ENCODE measurements around the gene CFAP97.
"Not testable (repeated sequence)": the region's sequence is repeated elsewhere in the genome, so short reads cannot be mapped to it uniquely, and the experiment has no call there.

The CFAP97 gene

GRCh38 chr4:185243879-185244278 is 40.1 kb upstream of the CFAP97 start:
- DNase-seq (ENCODE audit: low read depth in 1 of 2, low spot score in 1 of 2): no peak
- H3K27ac ChIP-seq (replicated peaks): no peak overlapping the region
- no peak overlapping the region for H3K4me3 ChIP-seq (replicated peaks; ENCODE audit: insufficient read depth, low read length)
- TF ChIP-seq POLR2AphosphoS5 (IDR thresholded peaks at IDR 0.05; ENCODE audit: low read depth): no peak
- no peak for TF ChIP-seq REST (IDR thresholded peaks at IDR 0.05; ENCODE audit: insufficient replicate concordance, low read depth)
- TF ChIP-seq CTCF (IDR thresholded peaks at IDR 0.05; ENCODE audit: insufficient read depth, low read length): no peak
- no peak for TF ChIP-seq GABPA (IDR thresholded peaks at IDR 0.05; ENCODE audit: low read depth)
- no peak for TF ChIP-seq SPI1 (IDR thresholded peaks at IDR 0.05; ENCODE audit: borderline replicate concordance, low read depth)
- H3K27me3 ChIP-seq (ENCODE audit: insufficient read depth, poor library complexity, severe bottlenecking): no peaks in the 10 kb centered on the region

- Histone ChIP-seq H3K27me3 (ENCODE audit: insufficient read depth, poor library complexity, severe bottlenecking) (no peaks in the 10 kb centered on the region), H3K27ac (replicated peaks) (no peak overlapping the region)
- no peak for DNase-seq (ENCODE audit: low read depth in 1 of 2, low spot score in 1 of 2)
Measured at GRCh38 chr4:185242749-185243533, 39.1 kb upstream of the CFAP97 start.

GRCh38 chr4:185240486-185240885 is 36.7 kb upstream of the CFAP97 start:
- H3K27me3 ChIP-seq (ENCODE audit: insufficient read depth, poor library complexity, severe bottlenecking); H3K4me3 ChIP-seq (replicated peaks; ENCODE audit: insufficient read depth, low read length); H3K27ac ChIP-seq (replicated peaks); DNase-seq (ENCODE audit: low read depth in 1 of 2, low spot score in 1 of 2): not testable (repeated sequence)

More at GRCh38 chr4:185242749-185243533, 39.1 kb upstream of the CFAP97 start:
- H3K4me3 ChIP-seq (replicated peaks; ENCODE audit: insufficient read depth, low read length): no peak overlapping the region
- TF ChIP-seq GABPA (IDR thresholded peaks at IDR 0.05; ENCODE audit: low read depth): no peak
- TF ChIP-seq SPI1 (IDR thresholded peaks at IDR 0.05; ENCODE audit: borderline replicate concordance, low read depth): no peak
- no peak for TF ChIP-seq CTCF (IDR thresholded peaks at IDR 0.05; ENCODE audit: insufficient read depth, low read length)
- TF ChIP-seq POLR2AphosphoS5 (IDR thresholded peaks at IDR 0.05; ENCODE audit: low read depth): no peak
- no peak for TF ChIP-seq REST (IDR thresholded peaks at IDR 0.05; ENCODE audit: insufficient replicate concordance, low read depth)

- TF ChIP-seq POLR2AphosphoS5 (IDR thresholded peaks at IDR 0.05; ENCODE audit: low read depth) (no peak), GABPA (IDR thresholded peaks at IDR 0.05; ENCODE audit: low read depth) (no peak), REST (IDR thresholded peaks at IDR 0.05; ENCODE audit: insufficient replicate concordance, low read depth) (no peak), CTCF (IDR thresholded peaks at IDR 0.05; ENCODE audit: insufficient read depth, low read length) (no peak), SPI1 (IDR thresholded peaks at IDR 0.05; ENCODE audit: borderline replicate concordance, low read depth) (no peak)
- H3K27ac ChIP-seq (replicated peaks): no peak overlapping the region
- H3K4me3 ChIP-seq (replicated peaks; ENCODE audit: insufficient read depth, low read length): no peak overlapping the region
- H3K27me3 ChIP-seq (ENCODE audit: insufficient read depth, poor library complexity, severe bottlenecking): no peaks in the 10 kb centered on the region
- DNase-seq (ENCODE audit: low read depth in 1 of 2, low spot score in 1 of 2): no peak
Measured at GRCh38 chr4:185238750-185239149, 35.0 kb upstream of the CFAP97 start.

Data from HL-60 (cell line).